Daoy (cell line): ENCODE measurements around the gene LDAH. TPM values are rescaled to one million over a fixed set of nuclear protein-coding genes. Genes with fewer than 3 reads are reported as not detected.
A peak's percentile ranks its signal among the peaks of the same experiment; 100 is the strongest.

Experiments
- DNase-seq: peaks from one replicate; pipeline ENCODE4 v3.0.0-alpha.2; 2015; ENCODE audit warnings: low read depth
- total RNA-seq: library from RNA; depleted of rRNA; stranded (reverse); fragments of >200 nt; shearing (Covaris generic); gene quantifications from 2 replicates; pipeline ENCODE4 v1.2.3, GENCODE V29; 2014; rRNA removed

The LDAH gene
- total RNA-seq, 1 experiment from 2014 or later, result 24.5 TPM

GRCh38 chr2:20637147-20637546 is 185.8 kb downstream of the LDAH start:
- DNase-seq, result no peak

GRCh38 chr2:20635675-20636584 is 187.0 kb downstream of the LDAH start:
- DNase-seq, result peak; percentile 90

DNA sequence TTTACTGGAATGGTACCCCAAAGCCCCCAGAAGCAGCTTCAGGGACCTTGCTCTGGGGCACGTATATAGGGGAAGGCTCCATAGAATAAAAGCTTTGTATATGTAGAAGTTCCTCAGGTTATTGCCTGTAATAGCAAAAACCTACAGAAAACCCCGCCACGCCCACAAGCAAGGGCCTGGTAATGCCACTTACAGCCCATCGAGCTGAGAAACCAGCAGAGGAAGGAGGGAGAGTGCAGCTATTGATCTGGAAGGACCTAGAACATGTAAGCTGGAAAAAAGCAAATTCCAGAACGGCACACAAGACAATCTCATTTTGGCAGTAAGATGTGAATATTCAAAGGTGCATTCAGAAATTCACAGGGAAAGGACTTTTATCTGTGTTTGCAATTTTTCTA is 187.8 kb downstream of the LDAH start:
- no peak for DNase-seq

GRCh38 chr2:20634507-20635112 is 188.3 kb downstream of the LDAH start:
- peak; percentile 58 for DNase-seq

Other genes with a start within 250 kb of the LDAH start
- 6.9 and 8.0 TPM in 2 replicates for gene HS1BP3, start 172.0 kb downstream of the LDAH start, total RNA-seq
- 0.06 and 0.11 TPM in 2 replicates for gene GDF7, start 156.0 kb downstream of the LDAH start, total RNA-seq
- gene APOB, start 221.0 kb upstream of the LDAH start, total RNA-seq, result not detected in 2 replicates